GM21717 (cell line): ENCODE data around the gene DBN1.

Experiments used
- ATAC-seq: cut with Tn5 transposase; IDR thresholded peaks from one replicate; pipeline ENCODE4 v1.9.1; 2021; ENCODE audit warnings: mild to moderate bottlenecking, moderate library complexity; ENCODE audit not compliant: unreplicated experiment

DBN1 gene

GRCh38 chr5:177445052-177445916 is 28.1 kb downstream of the DBN1 start:
- ATAC-seq, result no peak

GRCh38 chr5:177444106-177445051 is 29.1 kb downstream of the DBN1 start:
- no peak for ATAC-seq

GRCh38 chr5:177443144-177443983 is 30.1 kb downstream of the DBN1 start:
- ATAC-seq, result no peak

- ATAC-seq, result no peak
These were observed 31.2 kb downstream of the DBN1 start for GRCh38 chr5:177442066-177442826.

GRCh38 chr5:177440990-177441780 is 32.2 kb downstream of the DBN1 start:
- ATAC-seq, result no peak

GRCh38 chr5:177440211-177440989 is 33.0 kb downstream of the DBN1 start:
- ATAC-seq, result no peak

GRCh38 chr5:177439518-177440053 is 33.8 kb downstream of the DBN1 start:
- no peak for ATAC-seq

GRCh38 chr5:177438468-177438867 is 35.0 kb downstream of the DBN1 start:
- ATAC-seq, result no peak

GRCh38 chr5:177437623-177438022 is 35.8 kb downstream of the DBN1 start:
- no peak for ATAC-seq

- ATAC-seq, result no peak
These were observed 37.4 kb downstream of the DBN1 start for GRCh38 chr5:177435847-177436536.

GRCh38 chr5:177434942-177435738 is 38.3 kb downstream of the DBN1 start:
- no peak for ATAC-seq

GRCh38 chr5:177434437-177434836 is 39.0 kb downstream of the DBN1 start:
- no peak for ATAC-seq

- ATAC-seq, result no peak
These were observed 39.7 kb downstream of the DBN1 start for GRCh38 chr5:177433658-177434217.

- no peak for ATAC-seq
These were observed 40.4 kb downstream of the DBN1 start for GRCh38 chr5:177432839-177433657.

GRCh38 chr5:177432143-177432838 is 41.1 kb downstream of the DBN1 start:
- ATAC-seq, result no peak
